HG03354 (cell line): ENCODE results near the gene PITPNC1.
A peak's percentile ranks its signal among the peaks of the same experiment; 100 is the strongest.
"Not testable (repeated sequence)": the region's sequence is repeated elsewhere in the genome, so short reads cannot be mapped to it uniquely, and the experiment has no call there.

ENCODE experiments used
- ATAC-seq: cut with Tn5 transposase; IDR thresholded peaks from one replicate; pipeline ENCODE4 v1.9.1; 2021; ENCODE audit warnings: mild to moderate bottlenecking; ENCODE audit not compliant: unreplicated experiment, poor library complexity, severe bottlenecking

PITPNC1 gene

GRCh38 chr17:67449845-67450755 lies 73.0 kb downstream of the PITPNC1 start:
- no peak for ATAC-seq

- peak; percentile 73 for ATAC-seq
Measured at GRCh38 chr17:67452681-67453554, 75.8 kb downstream of the PITPNC1 start.

- ATAC-seq = no peak
Measured at GRCh38 chr17:67456103-67456502, 79.0 kb downstream of the PITPNC1 start.

- no peak for ATAC-seq
Measured at GRCh38 chr17:67456889-67457288, 79.8 kb downstream of the PITPNC1 start.

GRCh38 chr17:67458203-67458602 lies 81.1 kb downstream of the PITPNC1 start:
- ATAC-seq = no peak

GRCh38 chr17:67459985-67460384 lies 82.9 kb downstream of the PITPNC1 start:
- no peak for ATAC-seq

GRCh38 chr17:67461228-67461780 lies 84.2 kb downstream of the PITPNC1 start:
- ATAC-seq = no peak

GRCh38 chr17:67461876-67462275 lies 84.8 kb downstream of the PITPNC1 start:
- ATAC-seq = no peak

GRCh38 chr17:67466251-67466796 lies 89.2 kb downstream of the PITPNC1 start:
- no peak for ATAC-seq

- ATAC-seq = peak; percentile 72
Measured at GRCh38 chr17:67467500-67468455, 90.7 kb downstream of the PITPNC1 start.

GRCh38 chr17:67469208-67469980 lies 92.3 kb downstream of the PITPNC1 start:
- ATAC-seq = no peak

GRCh38 chr17:67470163-67470562 lies 93.1 kb downstream of the PITPNC1 start:
- no peak for ATAC-seq

- no peak for ATAC-seq
Measured at GRCh38 chr17:67471118-67471517, 94.0 kb downstream of the PITPNC1 start.

GRCh38 chr17:67472606-67473005 lies 95.5 kb downstream of the PITPNC1 start:
- ATAC-seq = not testable (repeated sequence)

GRCh38 chr17:67474081-67474661 lies 97.1 kb downstream of the PITPNC1 start:
- no peak for ATAC-seq

GRCh38 chr17:67475161-67475937 lies 98.3 kb downstream of the PITPNC1 start:
- ATAC-seq = peak; percentile 74

- ATAC-seq = no peak
Measured at GRCh38 chr17:67476787-67477335, 99.8 kb downstream of the PITPNC1 start.
